GM18502 (cell line): ENCODE measurements around the gene TMEM51.

Experiments
- ATAC-seq: cut with Tn5 transposase; IDR thresholded peaks from one replicate; pipeline ENCODE4 v1.9.1; 2021; ENCODE audit warnings: mild to moderate bottlenecking; ENCODE audit not compliant: unreplicated experiment, poor library complexity

Gene TMEM51

DNA sequence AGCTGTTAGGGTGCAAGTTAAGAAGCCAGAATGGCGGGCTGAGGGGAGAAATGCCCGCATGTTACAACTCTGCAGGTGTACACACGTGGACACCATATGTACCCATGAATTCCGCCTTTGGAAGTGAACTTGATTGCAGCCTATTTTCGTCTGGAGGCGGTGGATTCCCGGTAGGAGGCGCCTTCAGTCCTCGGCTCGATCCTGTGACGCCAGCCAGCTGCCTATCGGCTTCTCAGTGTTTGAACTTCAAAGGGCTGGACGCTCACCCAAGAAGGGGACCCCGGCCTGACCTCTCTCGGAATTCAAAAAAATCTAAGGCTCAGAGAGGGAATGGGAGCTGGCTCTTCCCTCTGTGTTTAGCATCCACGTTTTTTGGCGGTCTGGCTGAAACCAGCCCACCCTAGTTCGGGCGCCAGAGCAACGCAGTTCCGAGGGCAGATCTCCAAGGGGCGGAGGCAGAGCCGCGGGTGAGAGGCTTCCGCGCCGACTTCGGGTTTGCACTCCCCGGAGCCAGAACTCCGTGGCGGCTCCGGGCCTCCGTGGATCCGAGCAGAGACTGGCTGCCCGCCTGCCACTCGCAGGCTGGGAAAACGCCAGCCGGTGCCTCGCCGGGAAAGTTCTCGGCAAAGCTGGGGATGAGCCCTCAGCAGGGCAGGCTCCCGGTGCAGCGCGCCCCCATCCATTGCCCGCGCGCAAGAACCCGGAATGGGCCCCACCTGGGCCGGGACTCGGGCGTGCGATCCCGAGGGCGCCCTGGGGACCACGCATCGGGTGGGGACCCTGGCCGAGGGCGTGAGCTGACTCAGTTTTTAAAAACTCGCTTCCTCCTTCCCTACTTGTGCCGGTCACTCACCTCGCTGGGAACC lies 996 bp upstream of the TMEM51 start:
- ATAC-seq, result no peak

DNA sequence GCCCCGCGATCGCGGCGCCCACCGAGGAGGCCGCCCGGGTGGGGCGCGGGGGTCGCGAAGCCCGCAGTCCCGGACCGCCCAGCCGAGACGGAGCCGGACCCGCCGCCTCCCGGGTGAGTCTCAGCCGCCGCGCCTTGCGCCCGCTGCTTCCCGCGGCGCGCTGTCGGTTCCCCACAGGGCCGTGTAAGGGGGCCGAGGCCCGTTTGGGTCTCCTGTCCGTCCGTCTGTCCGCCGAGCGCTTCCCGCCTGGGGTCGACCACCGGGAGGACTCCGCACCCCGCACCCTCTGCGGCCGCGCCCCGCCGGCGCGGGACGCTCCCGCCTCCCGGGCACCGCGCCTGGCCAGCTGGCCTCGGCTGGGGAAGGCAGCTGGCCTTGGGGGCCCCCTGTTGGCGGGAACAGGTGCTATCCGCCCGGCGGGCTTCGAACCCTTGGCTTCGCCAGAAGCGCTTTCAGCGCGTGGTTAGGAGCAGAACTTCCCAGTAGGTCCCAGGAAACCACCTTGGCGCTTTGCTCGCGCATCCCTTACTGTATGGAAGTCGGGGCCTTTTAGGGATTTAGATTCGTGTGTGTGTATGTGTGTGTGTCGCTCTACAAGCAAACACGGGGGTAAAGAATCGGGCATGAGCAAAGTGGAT lies 414 bp downstream of the TMEM51 start:
- no peak for ATAC-seq

DNA sequence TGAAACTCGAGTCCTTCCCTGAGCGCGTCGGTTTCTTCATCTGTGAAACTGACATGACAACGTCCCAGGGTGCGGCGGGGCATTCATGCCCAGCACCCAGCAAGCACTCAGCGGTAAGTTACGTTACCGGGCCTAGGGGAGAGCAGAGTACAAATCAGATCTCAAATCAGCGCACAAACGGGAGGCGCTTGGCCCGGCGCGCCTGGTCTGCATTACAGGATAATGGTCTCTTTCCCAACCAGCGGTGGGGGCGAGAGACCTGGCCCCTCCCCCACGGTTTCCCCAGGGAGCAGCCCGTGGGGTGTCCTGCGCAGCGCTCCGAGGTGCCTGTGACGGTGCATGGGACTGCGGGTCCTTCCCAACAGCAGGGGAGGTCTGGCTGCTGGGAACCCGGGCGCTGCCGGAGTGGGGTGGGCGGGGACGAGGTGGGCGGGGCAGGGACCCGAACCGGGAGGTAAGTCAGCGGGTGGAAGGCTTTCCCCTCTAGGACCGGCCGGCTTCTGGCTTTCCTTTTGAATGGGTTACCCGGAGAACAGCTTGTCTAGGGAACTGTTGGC lies 1.0 kb downstream of the TMEM51 start:
- ATAC-seq, result no peak

DNA sequence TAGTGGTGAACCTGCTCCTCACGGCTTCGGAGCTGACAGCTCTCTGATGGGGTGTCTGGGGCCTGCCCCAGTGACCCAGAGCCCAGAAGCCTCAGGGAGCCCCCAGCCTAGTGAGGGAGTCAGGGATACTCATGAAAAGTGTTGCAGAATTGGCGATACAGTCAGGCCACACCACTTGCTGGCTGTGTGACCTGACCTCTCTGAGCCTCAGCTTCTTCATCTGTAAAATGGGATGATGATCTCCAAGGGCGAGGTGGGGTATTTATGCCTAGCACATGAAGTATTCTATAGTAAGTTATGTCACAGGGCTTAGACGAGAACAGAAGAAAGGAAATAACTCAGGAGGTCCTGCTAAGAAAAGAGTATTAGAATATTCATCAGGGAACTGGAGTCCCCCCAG lies 1.6 kb downstream of the TMEM51 start:
- ATAC-seq, result no peak

DNA sequence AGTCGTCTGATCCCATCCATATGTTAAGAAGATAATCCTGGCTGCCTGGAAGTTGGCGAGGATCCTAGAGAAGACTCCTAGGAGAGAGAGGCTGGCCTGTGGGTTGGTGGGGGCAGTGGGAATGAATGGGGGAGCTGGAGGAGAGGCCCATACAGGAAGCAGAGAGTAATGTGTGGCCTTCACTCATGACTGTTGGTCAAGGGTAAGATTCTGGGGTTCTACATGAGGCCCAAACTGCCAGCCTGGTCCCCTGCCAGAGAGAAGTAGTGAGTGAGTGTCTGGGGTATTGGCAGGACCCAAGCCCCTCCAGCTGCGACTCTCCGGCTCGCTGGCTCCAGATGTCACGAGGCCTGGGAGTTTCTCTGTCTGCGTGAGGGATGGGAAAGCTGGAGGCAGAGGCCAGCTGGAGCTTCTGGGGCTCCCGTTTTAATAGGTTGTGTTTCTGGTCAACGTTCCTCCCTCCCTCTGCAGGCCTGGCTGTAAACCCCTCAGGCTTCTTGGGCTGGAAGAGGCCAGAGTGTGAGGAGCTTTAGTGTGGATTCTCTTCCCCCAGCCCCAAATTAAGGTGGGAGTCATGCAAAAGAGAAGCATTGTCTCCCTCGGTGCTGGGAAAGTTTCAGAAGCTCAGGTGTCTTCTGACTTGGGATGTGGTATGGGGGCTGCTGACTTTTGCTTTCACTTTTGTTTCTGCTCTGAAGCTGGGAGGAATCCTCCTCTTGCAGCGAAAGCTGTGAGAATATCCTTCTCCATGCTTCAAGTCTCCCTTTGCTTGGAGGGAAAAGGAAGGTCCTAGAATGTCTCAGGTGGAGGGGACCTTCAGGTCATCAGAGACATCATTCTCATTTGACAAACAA lies 2.6 kb downstream of the TMEM51 start:
- no peak for ATAC-seq

DNA sequence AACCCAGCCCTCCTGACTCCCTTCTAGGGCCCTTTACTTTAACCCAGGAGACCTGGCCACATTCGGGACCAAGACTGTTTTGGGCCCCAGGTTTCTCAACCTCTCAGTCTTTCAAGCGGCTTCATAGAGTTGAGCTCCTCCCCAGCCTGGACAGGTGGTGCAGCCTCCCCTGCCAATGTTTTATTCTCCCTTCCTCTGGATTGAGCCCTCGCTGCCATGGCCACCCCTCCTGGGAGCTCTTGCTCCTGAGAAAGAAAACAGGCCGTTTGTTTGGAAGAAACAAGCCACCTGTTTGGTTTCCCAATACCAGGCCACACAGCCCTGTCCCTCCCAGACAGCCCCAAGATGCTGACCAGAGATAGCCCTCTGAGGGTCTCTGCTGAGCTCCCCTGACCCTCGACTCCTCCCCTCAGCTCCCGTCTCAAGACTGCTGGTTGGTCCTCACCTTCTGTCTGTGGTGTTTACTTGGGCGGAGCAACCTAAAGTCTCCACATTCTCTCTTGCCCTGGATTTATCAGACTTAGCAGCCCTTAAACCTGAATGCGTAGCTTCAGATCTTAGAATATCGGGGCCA lies 3.3 kb downstream of the TMEM51 start:
- no peak for ATAC-seq

DNA sequence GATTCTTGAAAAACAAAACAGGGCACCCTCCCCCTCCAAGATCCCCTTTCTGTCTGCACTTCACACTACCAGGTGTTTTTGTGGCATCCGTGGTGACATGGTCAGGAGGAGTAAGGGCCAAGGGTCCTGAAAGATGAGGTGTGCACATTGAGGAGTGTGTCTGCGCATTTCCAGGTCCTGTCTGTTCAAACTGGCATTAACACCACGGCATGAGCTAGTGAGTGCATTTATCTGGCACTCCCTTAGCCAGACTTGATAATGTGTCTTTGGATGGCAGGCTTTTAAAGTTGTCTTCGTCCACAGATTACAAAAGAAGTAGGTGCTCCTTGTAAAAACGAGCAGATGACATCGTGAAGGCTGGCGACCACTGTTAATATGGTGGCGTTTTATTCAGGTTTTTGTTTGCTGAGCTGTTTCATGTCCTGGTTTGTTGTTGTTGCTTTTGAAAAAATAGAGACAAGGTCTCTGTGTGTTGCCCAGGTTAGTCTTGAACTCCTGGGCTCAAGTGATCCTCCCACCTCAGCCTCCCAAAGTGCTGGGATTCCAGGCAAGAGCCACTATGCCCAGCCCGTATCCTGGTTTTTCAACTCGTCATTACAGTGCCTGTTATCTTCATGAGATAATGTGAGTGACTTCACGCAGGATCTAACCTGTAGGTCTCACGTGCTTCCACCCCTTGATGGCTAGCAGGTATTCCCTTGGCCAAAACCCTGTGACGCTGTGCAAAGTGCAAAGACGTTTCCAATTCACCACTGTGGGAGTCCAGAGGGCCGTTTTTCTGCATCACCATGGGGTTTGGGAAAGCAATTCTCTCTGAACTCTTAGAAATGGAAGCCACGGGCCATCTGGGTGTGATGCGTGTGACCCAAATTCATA lies 4.2 kb downstream of the TMEM51 start:
- no peak for ATAC-seq

DNA sequence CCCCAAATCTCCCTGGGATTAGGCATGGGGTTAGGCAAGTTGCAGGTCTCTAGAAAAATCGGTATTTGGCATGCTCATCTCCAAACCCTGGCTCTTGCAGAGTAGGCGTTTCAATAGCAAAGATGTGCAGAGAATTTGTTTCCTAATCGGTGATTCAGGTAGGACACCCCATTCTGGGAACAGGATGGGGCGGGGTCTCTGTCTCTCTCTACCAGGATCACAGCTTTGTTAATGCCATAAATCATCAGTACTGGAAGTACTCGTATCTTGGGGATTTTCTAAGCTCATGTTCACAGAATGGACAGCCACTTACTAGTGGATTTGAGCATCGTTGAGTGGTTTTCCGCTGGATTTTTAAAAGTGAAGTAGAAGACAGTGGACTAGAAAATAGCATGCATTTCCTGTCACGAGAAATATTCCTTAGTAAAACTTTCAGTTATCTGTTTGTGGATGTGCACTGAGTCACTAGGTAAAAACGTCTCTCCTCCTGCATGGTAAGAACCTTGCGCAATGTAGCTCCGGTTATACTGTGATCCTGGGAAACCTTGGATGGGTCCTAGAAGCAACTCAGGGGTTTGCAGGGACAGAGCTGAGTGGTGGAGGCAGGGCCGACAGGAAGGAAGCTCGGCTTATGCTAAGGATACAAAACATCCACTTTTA lies 5.1 kb downstream of the TMEM51 start:
- no peak for ATAC-seq

DNA sequence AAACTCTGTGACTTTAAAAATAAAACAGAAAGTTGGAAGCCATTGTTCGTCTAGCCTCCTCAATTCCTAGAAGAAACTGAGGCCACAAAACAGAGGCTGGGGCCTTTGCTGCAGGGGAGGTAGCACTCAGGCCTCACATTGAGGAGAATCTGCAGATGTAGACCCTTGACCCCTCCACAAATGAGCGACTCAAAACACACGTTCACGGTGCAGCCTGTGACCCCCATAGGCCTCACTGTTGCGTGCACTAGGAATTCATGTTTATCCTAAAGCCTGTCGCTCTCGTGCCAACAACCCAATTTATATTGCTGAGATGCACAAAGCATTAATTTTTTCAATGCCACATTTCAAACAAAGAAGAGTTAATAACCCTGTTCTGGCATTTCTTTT lies 5.6 kb downstream of the TMEM51 start:
- no peak for ATAC-seq

DNA sequence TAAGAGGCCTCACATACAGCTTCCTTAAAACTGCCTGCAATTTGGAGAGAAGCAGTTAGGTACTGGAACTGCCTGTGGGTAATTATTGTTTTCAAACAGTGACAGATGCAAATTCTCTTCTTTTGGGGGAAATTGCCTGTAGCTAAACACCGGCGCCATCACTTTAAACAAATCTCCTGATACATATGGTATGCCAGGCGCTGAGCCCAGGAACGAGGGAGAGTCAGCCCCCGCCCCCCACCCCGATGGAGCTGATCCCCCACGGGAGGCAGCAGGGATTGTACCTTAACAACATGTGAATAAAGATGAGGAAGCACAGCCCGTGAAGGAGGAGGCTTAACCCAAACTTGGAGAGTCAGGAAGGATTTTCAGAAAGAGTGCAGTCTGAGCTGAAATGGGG lies 7.1 kb downstream of the TMEM51 start:
- no peak for ATAC-seq

DNA sequence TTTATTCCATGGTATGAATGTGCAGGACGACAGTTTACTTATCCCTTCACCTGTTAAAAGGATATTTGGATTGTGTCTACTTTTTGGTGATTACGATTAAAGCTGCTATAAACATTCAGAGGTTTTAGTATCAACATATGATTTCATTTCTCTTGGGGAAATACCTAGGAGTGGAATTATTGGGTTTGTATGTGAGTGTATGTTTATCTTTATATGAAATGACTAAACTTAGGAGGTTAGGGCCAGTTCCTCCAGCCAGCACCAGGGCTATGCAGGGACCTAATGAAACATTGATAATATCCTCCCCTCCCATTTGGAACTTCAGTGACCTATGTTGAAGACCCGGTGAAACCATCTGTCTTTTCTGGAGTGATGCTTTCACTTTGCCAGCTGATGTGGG lies 13.8 kb downstream of the TMEM51 start:
- no peak for ATAC-seq

DNA sequence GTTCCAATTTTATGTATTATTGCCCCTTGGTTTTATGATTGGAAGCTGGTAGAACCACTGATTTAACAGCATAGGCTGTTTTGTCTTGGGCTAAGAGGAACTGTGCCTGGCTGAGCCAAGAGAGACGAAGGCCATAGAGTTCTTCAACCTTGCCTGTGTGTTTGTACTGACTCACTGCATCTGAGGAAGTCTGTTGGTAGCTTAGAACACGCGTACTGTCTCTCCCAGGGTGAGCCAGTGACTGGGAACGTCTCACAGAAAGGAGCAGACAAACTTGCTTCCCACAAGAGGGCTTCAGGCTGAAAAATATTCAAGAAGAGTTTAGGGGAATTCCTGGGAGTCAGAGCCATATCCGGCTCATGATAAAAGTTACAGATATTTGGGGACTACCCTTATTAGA lies 14.9 kb downstream of the TMEM51 start:
- ATAC-seq, result no peak

DNA sequence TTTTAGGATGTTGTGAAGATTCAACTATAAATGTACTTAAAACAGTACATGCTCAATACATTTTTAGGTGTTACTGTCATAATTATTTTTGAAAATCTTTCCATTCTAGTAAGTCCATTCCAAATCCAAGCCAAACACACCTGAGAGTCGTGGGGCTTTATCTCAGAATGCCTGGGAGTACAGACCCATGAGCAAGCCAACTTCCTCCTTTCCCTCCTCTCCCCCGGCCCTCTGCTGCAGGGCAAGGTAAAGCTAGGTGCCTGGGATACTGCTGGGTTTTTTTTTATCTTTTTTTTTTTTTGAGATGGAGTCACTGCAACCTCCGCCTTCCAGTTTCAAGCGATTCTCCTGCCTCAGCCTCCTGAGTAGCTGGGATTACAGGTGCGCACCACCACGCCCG lies 16.5 kb downstream of the TMEM51 start:
- no peak for ATAC-seq

DNA sequence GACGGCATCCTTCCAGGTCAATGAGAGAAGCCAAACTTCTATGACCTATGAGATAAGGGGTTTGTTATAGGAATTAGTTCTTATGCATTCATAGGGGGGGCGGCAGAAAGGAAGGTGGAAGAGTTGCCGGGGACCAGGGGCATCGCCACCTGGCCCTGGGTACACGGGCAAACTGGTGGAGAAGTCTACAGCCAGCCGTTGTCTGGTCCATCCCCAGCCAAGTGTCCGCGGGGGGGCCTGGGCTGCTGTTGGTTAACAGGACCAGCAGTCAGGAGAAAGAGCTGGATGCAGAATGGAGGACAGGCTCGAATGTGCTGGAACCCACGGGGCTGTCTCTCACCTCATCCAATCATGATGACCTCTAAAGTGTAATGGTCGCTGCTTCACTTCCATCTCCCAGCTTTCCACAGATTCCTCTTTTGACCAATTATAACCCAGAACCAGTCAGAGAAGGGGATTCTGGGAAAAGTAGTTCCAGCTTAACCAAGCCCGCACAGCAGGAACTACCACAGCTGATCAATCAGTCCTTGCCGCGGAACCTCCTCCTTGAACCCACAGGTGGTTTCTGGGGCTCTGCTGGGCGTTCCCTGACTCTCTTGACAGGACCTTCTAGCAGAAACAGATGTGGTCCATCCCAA lies 17.8 kb downstream of the TMEM51 start:
- ATAC-seq, result no peak

DNA sequence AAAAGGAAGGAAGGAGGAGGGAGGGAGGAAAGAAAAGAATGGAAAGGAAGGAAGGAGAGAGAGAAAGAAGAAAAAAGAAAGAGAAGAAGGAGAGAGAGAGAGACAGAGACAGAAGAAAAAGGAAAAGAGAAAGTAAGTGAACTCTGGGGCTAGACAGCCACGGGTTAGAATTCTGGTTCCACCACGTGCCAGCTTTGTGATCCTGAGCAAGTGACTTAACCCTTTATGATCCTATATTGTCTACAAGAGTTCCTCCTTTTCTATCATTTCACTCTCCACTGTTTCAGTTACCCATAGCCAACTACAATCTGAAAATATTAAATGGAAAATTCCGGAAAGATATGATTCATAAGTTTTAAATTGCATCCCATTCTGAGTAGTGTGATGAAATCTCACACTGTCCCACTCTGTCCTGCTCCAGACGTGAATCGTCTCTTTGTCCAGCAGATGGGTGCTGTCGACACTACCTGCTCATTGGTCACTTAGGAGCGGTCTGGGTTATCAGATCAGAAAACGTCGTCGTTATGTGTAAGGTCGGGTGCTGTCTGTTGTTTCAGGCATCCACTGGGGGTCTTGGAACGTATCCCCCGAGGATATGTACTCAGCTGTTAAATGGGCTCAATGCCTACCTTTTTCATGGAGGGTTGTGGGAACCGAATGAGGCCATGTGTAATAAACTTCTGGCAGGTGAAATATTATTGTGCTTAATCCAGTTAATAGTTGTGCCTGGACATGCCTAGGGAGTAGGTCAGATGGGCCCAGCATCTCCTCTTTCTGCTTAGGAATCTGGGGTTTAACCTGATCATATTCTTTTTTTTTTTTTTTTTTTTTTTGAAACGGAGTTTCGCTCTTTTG lies 19.1 kb downstream of the TMEM51 start:
- no peak for ATAC-seq

DNA sequence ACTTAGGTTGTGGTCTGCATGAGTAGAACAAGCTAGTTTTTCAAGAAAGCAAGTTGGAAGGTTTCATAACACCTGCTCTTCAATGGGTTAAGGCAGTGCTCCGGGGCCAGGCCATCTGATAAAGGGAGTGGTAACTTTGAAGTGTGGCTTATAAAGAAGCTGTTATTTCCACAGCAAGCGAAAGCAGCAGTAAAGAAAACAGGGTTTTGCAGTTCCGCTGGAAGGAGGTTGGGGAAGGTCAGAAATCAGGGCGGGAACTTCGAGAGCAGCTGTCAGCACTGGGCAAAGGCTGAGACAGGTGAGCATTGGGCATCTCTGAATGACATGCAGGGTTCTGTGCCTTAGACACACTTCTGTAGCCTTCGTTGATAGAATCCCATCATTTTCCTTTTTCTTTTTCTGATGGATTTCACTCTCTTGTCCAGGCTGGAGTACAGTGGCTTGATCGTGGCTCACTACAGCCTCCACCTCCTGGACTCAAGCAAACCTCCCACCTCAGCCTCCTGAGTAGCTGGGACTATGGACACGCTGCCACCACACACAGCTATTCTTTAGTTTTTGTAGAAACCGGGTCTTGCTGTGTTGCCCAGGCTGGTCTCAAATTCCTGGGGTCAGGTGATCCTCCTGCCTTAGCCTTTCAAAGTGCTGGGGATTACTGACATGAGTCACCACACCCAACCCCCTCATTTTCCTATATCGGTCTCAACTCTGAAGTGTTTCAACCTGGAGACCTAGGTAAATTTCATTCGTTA lies 20.5 kb downstream of the TMEM51 start:
- no peak for ATAC-seq

DNA sequence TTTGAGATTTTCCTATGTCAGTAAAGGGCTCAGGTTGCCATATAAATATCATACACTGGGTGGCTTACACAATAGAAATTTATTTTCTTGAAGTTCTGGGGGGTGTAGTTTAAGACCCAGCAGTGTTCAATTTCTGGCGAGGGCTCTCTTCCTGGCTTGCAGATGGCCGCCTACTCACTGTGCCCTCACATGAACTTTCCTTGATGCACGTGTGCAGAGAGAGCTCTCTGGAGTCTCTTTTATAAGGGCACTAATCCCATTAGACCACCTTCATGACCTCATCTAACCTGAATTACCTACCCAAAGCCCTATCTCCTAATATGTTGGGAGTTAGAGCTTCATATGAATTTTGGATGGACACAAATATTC lies 21.1 kb downstream of the TMEM51 start:
- ATAC-seq, result no peak
